Parathyroid adenoma (tissue), 2 donors: ENCODE data around the gene PTPRM.
"Not testable (repeated sequence)": the region's sequence is repeated elsewhere in the genome, so short reads cannot be mapped to it uniquely, and the experiment has no call there.

ENCODE experiments used
- H2AFZ ChIP-seq: fragments of 300-600 bp; sonication (generic); one replicate; pipeline ENCODE4 v1.7.0; 2017; ENCODE audit warnings: antibody characterized with exemption, mild to moderate bottlenecking
- H3K27ac ChIP-seq: fragments of 300-600 bp; sonication (generic); one replicate; pipeline ENCODE4 v1.7.0; 2017
- H3K27me3 ChIP-seq: fragments of 300-600 bp; sonication (generic); one replicate; pipeline ENCODE4 v1.7.0; 2017; ENCODE audit warnings: low read length; ENCODE audit not compliant: control insufficient read depth, insufficient read depth
- H3K36me3 ChIP-seq: fragments of 300-600 bp; sonication (generic); one replicate; pipeline ENCODE4 v1.7.0; 2017; ENCODE audit warnings: low read length; ENCODE audit not compliant: control insufficient read depth, insufficient read depth
- H3K4me1 ChIP-seq: fragments of 300-600 bp; sonication (generic); one replicate; pipeline ENCODE4 v1.7.0; 2017; ENCODE audit warnings: control low read depth
- H3K4me2 ChIP-seq: fragments of 300-600 bp; sonication (generic); one replicate; pipeline ENCODE4 v1.7.0; 2017; ENCODE audit warnings: low read length
- H3K4me3 ChIP-seq: fragments of 300-600 bp; sonication (generic); one replicate; pipeline ENCODE4 v1.7.0; 2017; ENCODE audit warnings: low read depth, low read length
- H3K79me2 ChIP-seq: fragments of 300-600 bp; sonication (generic); one replicate; pipeline ENCODE4 v1.7.0; 2017; ENCODE audit warnings: control low read depth
- H3K9ac ChIP-seq: fragments of 300-600 bp; sonication (generic); one replicate; pipeline ENCODE4 v1.7.0; 2017; ENCODE audit warnings: mild to moderate bottlenecking
- H3K9me3 ChIP-seq: fragments of 300-600 bp; sonication (generic); one replicate; pipeline ENCODE4 v1.7.0; 2017; ENCODE audit warnings: low read length; ENCODE audit not compliant: control insufficient read depth
- TF ChIP-seq, protein P1 (sequence below): fragments of 300-600 bp; sonication (generic); IDR thresholded peaks from one replicate; pipeline ENCODE4 v1.7.0; 2017; ENCODE audit warnings: antibody characterized with exemption, mild to moderate bottlenecking
- donor health status: primary hyperparathyroidism.

Gene PTPRM

DNA sequence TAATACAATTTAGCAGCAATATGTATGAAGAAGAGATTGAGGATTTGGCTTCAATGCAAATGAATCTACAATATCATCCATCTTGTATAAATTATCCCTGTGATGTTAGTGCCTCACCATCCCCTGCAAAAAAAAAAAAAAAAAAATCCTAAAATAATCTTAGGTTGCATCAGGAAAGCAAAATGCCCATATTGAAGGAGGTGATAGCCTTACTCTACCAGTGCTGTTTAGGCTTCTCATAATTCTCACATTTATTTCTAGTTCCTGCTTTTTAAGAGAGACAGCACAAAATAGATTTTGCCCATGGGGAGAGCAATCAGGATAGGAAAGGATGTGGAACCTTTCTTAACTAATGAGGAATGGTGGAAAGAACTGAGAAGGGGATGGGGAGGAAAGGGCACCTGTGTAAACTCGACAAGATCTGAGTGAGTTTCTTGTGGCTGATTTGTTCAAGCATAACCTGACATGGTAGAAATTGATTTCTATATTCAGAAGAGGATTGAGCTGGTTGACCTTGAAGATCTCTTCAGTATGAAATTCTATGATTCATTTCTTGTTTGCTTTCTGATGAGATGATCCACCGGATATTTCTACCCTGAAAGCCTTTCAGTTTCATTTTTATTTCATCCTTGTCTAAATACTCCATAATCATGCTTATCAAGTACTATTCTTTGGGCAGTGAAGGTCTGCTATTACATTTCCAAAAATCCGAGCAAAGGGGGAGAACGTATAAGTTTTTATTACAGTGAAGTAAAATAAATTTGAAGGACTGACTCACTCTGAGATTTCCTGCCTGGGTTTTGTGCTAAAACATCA lies 391.2 kb downstream of the PTPRM start:
- Histone ChIP-seq H3K27ac (no peak overlapping the region), H3K27me3 (no peaks in the 10 kb centered on the region), H3K9ac (no peak overlapping the region), H3K4me3 (no peak overlapping the region), H3K4me2 (no peak overlapping the region), H3K9me3 (no peaks in the 10 kb centered on the region), H3K79me2 (peaks cover 4% of the 10 kb centered on the region), H3K36me3 (no peaks in the 10 kb centered on the region), H3K4me1 (peaks cover 3% of the 10 kb centered on the region), H2AFZ (no peak overlapping the region)
- TF ChIP-seq, protein P1, sequence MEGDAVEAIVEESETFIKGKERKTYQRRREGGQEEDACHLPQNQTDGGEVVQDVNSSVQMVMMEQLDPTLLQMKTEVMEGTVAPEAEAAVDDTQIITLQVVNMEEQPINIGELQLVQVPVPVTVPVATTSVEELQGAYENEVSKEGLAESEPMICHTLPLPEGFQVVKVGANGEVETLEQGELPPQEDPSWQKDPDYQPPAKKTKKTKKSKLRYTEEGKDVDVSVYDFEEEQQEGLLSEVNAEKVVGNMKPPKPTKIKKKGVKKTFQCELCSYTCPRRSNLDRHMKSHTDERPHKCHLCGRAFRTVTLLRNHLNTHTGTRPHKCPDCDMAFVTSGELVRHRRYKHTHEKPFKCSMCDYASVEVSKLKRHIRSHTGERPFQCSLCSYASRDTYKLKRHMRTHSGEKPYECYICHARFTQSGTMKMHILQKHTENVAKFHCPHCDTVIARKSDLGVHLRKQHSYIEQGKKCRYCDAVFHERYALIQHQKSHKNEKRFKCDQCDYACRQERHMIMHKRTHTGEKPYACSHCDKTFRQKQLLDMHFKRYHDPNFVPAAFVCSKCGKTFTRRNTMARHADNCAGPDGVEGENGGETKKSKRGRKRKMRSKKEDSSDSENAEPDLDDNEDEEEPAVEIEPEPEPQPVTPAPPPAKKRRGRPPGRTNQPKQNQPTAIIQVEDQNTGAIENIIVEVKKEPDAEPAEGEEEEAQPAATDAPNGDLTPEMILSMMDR: no peak

DNA sequence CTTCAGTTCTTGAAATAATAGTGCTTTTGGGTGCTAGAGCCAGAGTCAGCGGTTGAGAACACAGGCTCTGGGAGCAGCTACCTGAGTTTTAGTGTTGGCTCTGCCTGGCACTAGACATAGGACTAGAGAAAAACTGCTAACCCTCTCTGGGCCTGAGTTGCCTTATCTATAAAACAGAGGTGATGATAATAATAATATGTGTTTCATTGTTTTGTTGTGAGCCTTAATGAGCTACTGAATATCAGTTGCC lies 391.7 kb downstream of the PTPRM start:
- Histone ChIP-seq H3K27ac (no peak overlapping the region), H3K36me3 (no peaks in the 10 kb centered on the region), H3K4me1 (peaks cover 3% of the 10 kb centered on the region), H3K4me2 (no peak overlapping the region), H3K27me3 (no peaks in the 10 kb centered on the region), H2AFZ (no peak overlapping the region), H3K4me3 (no peak overlapping the region), H3K9me3 (no peaks in the 10 kb centered on the region), H3K79me2 (peaks cover 4% of the 10 kb centered on the region), H3K9ac (no peak overlapping the region)
- TF ChIP-seq, protein P1: no peak

DNA sequence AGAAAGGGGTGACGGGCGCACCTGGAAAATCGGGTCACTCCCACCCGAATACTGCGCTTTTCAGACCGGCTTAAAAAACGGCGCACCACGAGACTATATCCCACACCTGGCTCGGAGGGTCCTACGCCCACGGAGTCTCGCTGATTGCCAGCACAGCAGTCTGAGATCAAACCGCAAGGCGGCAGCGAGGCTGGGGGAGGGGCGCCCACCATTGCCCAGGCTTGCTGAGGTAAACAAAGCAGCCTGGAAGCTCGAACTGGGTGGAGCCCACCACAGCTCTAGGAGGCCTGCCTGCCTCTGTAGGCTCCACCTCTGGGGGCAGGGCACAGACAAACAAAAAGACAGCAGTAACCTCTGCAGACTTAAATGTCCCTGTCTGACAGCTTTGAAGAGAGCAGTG lies 399.6 kb downstream of the PTPRM start:
- not testable (repeated sequence) for H3K4me2 ChIP-seq, H3K9me3 ChIP-seq, H3K27me3 ChIP-seq, H3K36me3 ChIP-seq, H2AFZ ChIP-seq, H3K4me1 ChIP-seq, H3K9ac ChIP-seq, H3K4me3 ChIP-seq, H3K79me2 ChIP-seq, H3K27ac ChIP-seq

DNA sequence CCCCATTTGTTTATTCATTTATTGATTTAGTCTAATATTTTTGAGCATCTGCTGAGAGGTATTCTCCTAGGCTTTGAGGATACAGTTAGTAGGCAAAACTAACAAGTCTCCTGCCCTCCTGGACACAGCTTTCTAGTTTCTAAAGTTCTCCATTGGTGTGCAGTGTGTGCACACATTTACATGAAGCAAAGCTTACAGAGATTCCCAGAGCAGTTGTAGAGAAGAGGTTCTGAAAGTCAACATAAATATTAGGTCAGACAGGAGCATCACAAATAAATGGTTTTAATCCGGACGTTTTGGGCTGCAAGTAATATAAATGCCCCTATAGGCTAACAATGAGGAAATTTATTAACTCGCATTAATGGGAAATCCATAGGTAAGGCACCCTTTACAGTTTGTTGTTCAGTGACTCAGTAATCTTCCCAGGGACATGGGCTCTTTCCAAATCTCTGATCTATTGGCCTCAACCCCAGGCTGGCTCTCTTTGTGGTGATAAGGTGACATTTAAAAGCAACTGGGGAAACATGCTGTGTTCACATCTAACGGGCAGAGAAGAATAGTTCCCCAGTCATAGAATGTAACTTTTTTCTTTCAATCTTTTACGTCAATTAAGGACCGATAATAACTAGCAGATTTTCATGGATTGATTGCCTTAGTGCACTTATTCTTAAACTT lies 407.2 kb downstream of the PTPRM start:
- H2AFZ ChIP-seq: no peak overlapping the region
- H3K4me3 ChIP-seq: no peak overlapping the region
- H3K27me3 ChIP-seq: no peaks in the 10 kb centered on the region
- H3K9me3 ChIP-seq: no peaks in the 10 kb centered on the region
- H3K4me2 ChIP-seq: no peak overlapping the region
- H3K36me3 ChIP-seq: no peaks in the 10 kb centered on the region
- H3K4me1 ChIP-seq: no peaks in the 10 kb centered on the region
- TF ChIP-seq, protein P1: no peak
- H3K27ac ChIP-seq: no peak overlapping the region
- no peaks in the 10 kb centered on the region for H3K79me2 ChIP-seq
- H3K9ac ChIP-seq: no peak overlapping the region

DNA sequence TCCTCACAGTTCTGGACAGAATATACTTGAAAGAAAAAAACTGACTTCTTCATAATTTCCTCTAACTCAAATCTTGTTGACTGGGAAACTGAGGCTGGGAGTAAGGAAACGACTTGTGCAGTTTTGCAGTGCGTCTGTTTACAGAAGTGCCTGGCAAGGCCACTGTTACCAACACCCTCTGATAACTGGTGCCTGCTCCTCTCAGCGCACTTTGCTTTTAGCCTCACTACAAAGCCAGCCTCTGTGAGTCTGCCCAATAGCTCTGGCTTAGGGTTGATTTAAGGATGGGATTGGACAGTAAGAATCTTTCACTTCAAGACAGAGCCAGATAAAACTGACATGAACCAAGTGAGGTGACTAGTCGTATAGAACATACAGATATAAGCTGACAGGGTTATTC lies 410.8 kb downstream of the PTPRM start:
- H3K4me1 ChIP-seq: no peaks in the 10 kb centered on the region
- H3K9ac ChIP-seq: no peak overlapping the region
- H3K4me3 ChIP-seq: no peak overlapping the region
- TF ChIP-seq, protein P1: no peak
- no peaks in the 10 kb centered on the region for H3K9me3 ChIP-seq
- no peaks in the 10 kb centered on the region for H3K27me3 ChIP-seq
- H3K79me2 ChIP-seq: no peaks in the 10 kb centered on the region
- H3K36me3 ChIP-seq: no peaks in the 10 kb centered on the region
- no peak overlapping the region for H3K4me2 ChIP-seq
- H2AFZ ChIP-seq: no peak overlapping the region
- H3K27ac ChIP-seq: no peak overlapping the region
